C4-2B (cell line): Measurements from ENCODE around the gene FBXL14.

Experiments used
- ZFX ChIP-seq: fragments of 450-650 bp; IDR thresholded peaks from 2 replicates; pipeline ENCODE4 v1.6.1; 2017
- TF ChIP-seq, protein P1 (sequence below): fragments of 450-650 bp; conservative IDR thresholded peaks from 2 replicates; pipeline ENCODE4 v1.5.1; 2017; ENCODE audit warnings: mild to moderate bottlenecking

DNA sequence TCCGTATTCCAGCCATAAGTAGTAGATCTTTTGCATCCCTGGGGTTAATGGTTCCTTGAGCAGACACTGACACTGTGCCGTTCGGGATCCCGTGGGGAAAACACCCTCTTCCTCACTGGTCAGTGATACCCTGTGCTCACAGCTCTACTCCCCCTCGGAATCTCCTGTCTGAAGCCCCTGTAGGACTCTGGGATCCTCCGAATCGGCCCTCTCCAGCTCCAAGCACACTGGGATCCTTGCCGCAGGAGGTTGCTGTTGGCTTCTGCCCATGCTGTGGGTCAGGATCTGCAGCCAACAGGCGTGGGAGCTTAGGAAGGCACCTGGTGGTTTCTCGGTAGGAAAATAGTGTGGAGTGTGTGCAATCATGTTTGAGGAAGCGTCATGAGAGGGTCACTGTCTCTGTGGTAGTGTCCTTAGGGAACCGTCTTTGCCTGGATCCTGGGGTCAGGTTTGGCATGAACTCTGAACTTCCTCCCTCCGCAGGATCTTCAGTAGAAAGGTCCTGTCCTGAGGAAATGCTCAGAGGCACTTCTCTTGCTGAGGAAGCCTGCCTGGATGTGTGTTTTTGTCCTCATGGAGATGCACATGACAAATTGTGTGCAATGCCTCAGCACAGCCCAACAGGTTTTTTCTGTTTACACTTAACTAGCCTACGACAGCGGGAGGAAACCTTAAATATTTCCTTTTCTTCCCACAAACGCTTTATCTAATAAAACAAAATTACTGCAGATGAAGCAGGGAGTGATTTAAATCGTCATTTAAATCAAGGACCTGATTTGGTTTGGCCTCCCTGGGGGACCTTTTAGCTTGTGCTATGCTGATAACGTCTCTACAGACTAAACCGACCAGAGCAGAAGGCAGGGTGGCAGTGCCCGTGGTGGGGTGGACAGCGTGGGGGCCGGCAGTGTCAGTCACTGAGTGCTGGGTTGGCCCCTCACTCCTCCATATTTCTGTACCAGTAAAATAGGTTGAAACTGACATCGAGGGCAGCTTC, 18.7 kb downstream of the FBXL14 start:
- TF ChIP-seq, protein P1, sequence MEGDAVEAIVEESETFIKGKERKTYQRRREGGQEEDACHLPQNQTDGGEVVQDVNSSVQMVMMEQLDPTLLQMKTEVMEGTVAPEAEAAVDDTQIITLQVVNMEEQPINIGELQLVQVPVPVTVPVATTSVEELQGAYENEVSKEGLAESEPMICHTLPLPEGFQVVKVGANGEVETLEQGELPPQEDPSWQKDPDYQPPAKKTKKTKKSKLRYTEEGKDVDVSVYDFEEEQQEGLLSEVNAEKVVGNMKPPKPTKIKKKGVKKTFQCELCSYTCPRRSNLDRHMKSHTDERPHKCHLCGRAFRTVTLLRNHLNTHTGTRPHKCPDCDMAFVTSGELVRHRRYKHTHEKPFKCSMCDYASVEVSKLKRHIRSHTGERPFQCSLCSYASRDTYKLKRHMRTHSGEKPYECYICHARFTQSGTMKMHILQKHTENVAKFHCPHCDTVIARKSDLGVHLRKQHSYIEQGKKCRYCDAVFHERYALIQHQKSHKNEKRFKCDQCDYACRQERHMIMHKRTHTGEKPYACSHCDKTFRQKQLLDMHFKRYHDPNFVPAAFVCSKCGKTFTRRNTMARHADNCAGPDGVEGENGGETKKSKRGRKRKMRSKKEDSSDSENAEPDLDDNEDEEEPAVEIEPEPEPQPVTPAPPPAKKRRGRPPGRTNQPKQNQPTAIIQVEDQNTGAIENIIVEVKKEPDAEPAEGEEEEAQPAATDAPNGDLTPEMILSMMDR = no peak
- no peak for TF ChIP-seq ZFX
